Measurements from ENCODE around the gene CBR1.

The CBR1 gene

GRCh38 chr21:36076878-36077655 is 7.2 kb downstream of the CBR1 start:
- no peak for TF ChIP-seq CTCF (IDR thresholded peaks at IDR 0.05; ENCODE audit: low read depth, low read length)
- no peak for DNase-seq (ENCODE audit: low read depth, low spot score)
- in situ Hi-C loops (cut with HindIII; ENCODE audit: low sequenced_read_pairs), result no loop called here
- H3K4me3 ChIP-seq (ENCODE audit: low read depth, low read length), result no peak overlapping the region

- DNase-seq (ENCODE audit: low read depth, low spot score), result no peak
- in situ Hi-C loops (cut with HindIII; ENCODE audit: low sequenced_read_pairs), result no loop called here
- no peak for TF ChIP-seq CTCF (IDR thresholded peaks at IDR 0.05; ENCODE audit: low read depth, low read length)
- H3K4me3 ChIP-seq (ENCODE audit: low read depth, low read length), result no peak overlapping the region
These were observed 7.9 kb downstream of the CBR1 start for GRCh38 chr21:36077758-36078157.

- no peak for TF ChIP-seq CTCF (IDR thresholded peaks at IDR 0.05; ENCODE audit: low read depth, low read length)
- in situ Hi-C loops (cut with HindIII; ENCODE audit: low sequenced_read_pairs), result no loop called here
- no peak overlapping the region for H3K4me3 ChIP-seq (ENCODE audit: low read depth, low read length)
- DNase-seq (ENCODE audit: low read depth, low spot score), result no peak
These were observed 9.3 kb downstream of the CBR1 start for GRCh38 chr21:36079010-36079649.

GRCh38 chr21:36079671-36080070 is 9.8 kb downstream of the CBR1 start:
- DNase-seq (ENCODE audit: low read depth, low spot score), result no peak
- no peak for TF ChIP-seq CTCF (IDR thresholded peaks at IDR 0.05; ENCODE audit: low read depth, low read length)
- no peak overlapping the region for H3K4me3 ChIP-seq (ENCODE audit: low read depth, low read length)
- in situ Hi-C loops (cut with HindIII; ENCODE audit: low sequenced_read_pairs), result no loop called here

- no peak for DNase-seq (ENCODE audit: low read depth, low spot score)
- TF ChIP-seq CTCF (IDR thresholded peaks at IDR 0.05; ENCODE audit: low read depth, low read length), result no peak
- no peak overlapping the region for H3K4me3 ChIP-seq (ENCODE audit: low read depth, low read length)
- in situ Hi-C loops (cut with HindIII; ENCODE audit: low sequenced_read_pairs), result no loop called here
These were observed 10.6 kb downstream of the CBR1 start for GRCh38 chr21:36080386-36080785.

- no peak for DNase-seq (ENCODE audit: low read depth, low spot score)
- in situ Hi-C loops (cut with HindIII; ENCODE audit: low sequenced_read_pairs), result no loop called here
- no peak for TF ChIP-seq CTCF (IDR thresholded peaks at IDR 0.05; ENCODE audit: low read depth, low read length)
- H3K4me3 ChIP-seq (ENCODE audit: low read depth, low read length), result no peak overlapping the region
These were observed 12.4 kb downstream of the CBR1 start for GRCh38 chr21:36082237-36082664.

Data from astrocyte of the spinal cord (primary cell).